Stimulated activated CD4-positive, alpha-beta T cell treated with anti-CD3 and anti-CD28 coated beads, Interleukin-1b, Interleukin-23, amount 100 ng/mL, for 4 hours (primary cell): Measurements from ENCODE around the gene RGS7.
"Not testable (repeated sequence)": the region's sequence is repeated elsewhere in the genome, so short reads cannot be mapped to it uniquely, and the experiment has no call there.

Source experiments
- DNase-seq, 2 donors: peaks; one replicate each; pipeline ENCODE4 v3.0.0-alpha.2; 2020; ENCODE audit warnings: low read depth in 2 of 2

Gene RGS7

GRCh38 chr1:240925273-240925672 is 431.7 kb downstream of the RGS7 start:
- no peak for DNase-seq

- DNase-seq: no peak
These were observed 439.0 kb downstream of the RGS7 start for GRCh38 chr1:240917976-240918375.

GRCh38 chr1:240914506-240914905 is 442.5 kb downstream of the RGS7 start:
- DNase-seq: no peak

- no peak for DNase-seq
These were observed 444.2 kb downstream of the RGS7 start for GRCh38 chr1:240912821-240913220.

- no peak for DNase-seq
These were observed 447.1 kb downstream of the RGS7 start for GRCh38 chr1:240909701-240910457.

GRCh38 chr1:240906477-240906876 is 450.5 kb downstream of the RGS7 start:
- no peak for DNase-seq

GRCh38 chr1:240905225-240905765 is 451.7 kb downstream of the RGS7 start:
- no peak for DNase-seq

GRCh38 chr1:240895424-240895823 is 461.6 kb downstream of the RGS7 start:
- not testable (repeated sequence) for DNase-seq

GRCh38 chr1:240888787-240889048 is 468.3 kb downstream of the RGS7 start:
- DNase-seq: no peak

GRCh38 chr1:240888039-240888786 is 468.8 kb downstream of the RGS7 start:
- DNase-seq: no peak

GRCh38 chr1:240883490-240883889 is 473.5 kb downstream of the RGS7 start:
- no peak for DNase-seq

GRCh38 chr1:240882656-240883308 is 474.2 kb downstream of the RGS7 start:
- DNase-seq: not testable (repeated sequence)

- DNase-seq: no peak
These were observed 478.4 kb downstream of the RGS7 start for GRCh38 chr1:240878631-240879030.

- no peak for DNase-seq
These were observed 479.4 kb downstream of the RGS7 start for GRCh38 chr1:240877605-240878004.

GRCh38 chr1:240876071-240876470 is 480.9 kb downstream of the RGS7 start:
- no peak for DNase-seq

GRCh38 chr1:240869071-240869470 is 487.9 kb downstream of the RGS7 start:
- DNase-seq: no peak

GRCh38 chr1:240866724-240867123 is 490.3 kb downstream of the RGS7 start:
- DNase-seq: no peak

- no peak for DNase-seq
These were observed 497.0 kb downstream of the RGS7 start for GRCh38 chr1:240860023-240860422.

GRCh38 chr1:240854367-240854766 is 502.6 kb downstream of the RGS7 start:
- no peak for DNase-seq

GRCh38 chr1:240847325-240847724 is 509.7 kb downstream of the RGS7 start:
- DNase-seq: no peak

- no peak for DNase-seq
These were observed 512.5 kb downstream of the RGS7 start for GRCh38 chr1:240844486-240844885.

- DNase-seq: no peak
These were observed 513.2 kb downstream of the RGS7 start for GRCh38 chr1:240843798-240844197.

- DNase-seq: no peak
These were observed 520.7 kb downstream of the RGS7 start for GRCh38 chr1:240836271-240836670.
